Spleen (tissue), 7 donors: ENCODE data around the gene ZCCHC10.

Source experiments
- POLR2A ChIP-seq, 3 donors: fragments of 450-650 bp; IDR thresholded peaks; one replicate each; pipeline ENCODE4 v1.5.1; 2017; ENCODE audit warnings: antibody characterized with exemption in 3 of 3, mild to moderate bottlenecking in 1 of 3
- TF ChIP-seq, protein P1 (sequence below), 11 experiments: fragments of 200-600 bp in 7 of 11; fragments of 450-650 bp in 4 of 11; sonication (generic) in 4 of 11; IDR thresholded peaks in 8 of 11; conservative IDR thresholded peaks in 3 of 11; 1 replicate in 7 of 11; 2 replicates in 4 of 11; pipeline versions ENCODE4 v1.4.0 to v1.8.0; 2016 to 2021; ENCODE audit warnings: antibody characterized with exemption in 11 of 11, inconsistent platforms in 4 of 11, mild to moderate bottlenecking in 1 of 11
- donor health status: DM: no; HTN: no; CAD: no; lungs with moderate emphysema.
- donor health status: DM: no; HTN: no; CAD: no.
- donor health status: DM: no; HTN: no; CAD: no.

DNA sequence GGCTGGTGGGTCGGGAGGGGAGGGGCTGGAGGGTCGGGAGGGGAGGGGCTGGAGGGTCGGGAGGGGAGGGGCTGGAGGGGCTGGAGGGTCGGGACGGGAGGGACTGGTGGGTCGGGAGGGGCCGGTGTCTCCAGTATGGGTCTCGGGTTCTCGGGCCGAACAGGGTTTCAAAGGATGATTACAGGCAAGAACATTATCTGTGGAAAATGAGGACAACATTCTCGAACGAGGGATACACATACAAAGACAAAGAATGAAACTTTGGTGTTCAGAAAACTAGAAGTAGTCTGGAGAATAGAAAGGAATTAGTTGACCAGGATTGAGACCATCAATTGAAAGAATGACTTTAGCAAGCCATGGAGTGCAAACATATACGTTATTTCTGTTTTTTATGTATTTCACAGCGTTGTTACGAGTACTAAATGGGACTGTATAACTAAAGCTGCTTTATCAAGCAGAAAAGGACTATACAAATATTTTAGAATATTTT lies 360 bp upstream of the ZCCHC10 start:
- TF ChIP-seq, protein P1, sequence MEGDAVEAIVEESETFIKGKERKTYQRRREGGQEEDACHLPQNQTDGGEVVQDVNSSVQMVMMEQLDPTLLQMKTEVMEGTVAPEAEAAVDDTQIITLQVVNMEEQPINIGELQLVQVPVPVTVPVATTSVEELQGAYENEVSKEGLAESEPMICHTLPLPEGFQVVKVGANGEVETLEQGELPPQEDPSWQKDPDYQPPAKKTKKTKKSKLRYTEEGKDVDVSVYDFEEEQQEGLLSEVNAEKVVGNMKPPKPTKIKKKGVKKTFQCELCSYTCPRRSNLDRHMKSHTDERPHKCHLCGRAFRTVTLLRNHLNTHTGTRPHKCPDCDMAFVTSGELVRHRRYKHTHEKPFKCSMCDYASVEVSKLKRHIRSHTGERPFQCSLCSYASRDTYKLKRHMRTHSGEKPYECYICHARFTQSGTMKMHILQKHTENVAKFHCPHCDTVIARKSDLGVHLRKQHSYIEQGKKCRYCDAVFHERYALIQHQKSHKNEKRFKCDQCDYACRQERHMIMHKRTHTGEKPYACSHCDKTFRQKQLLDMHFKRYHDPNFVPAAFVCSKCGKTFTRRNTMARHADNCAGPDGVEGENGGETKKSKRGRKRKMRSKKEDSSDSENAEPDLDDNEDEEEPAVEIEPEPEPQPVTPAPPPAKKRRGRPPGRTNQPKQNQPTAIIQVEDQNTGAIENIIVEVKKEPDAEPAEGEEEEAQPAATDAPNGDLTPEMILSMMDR (IDR thresholded peaks at IDR 0.05 in 8 of 11, conservative IDR thresholded peaks at IDR 0.05 in 3 of 11), result no peak
- no peak for TF ChIP-seq POLR2A (IDR thresholded peaks at IDR 0.05)
